ENCODE results near the gene TELO2.

TELO2 gene

GRCh38 chr16:1510272-1510671 lies 17.1 kb downstream of the TELO2 start:
- DNase-seq (ENCODE audit: extremely low spot score, insufficient read length, low read depth) (no peak), FAIRE-seq (no peak)

GRCh38 chr16:1510941-1511351 lies 17.8 kb downstream of the TELO2 start:
- FAIRE-seq, result no peak
- DNase-seq (ENCODE audit: extremely low spot score, insufficient read length, low read depth), result no peak

GRCh38 chr16:1511662-1512569 lies 18.8 kb downstream of the TELO2 start:
- DNase-seq (ENCODE audit: extremely low spot score, insufficient read length, low read depth), result no peak
- no peak for FAIRE-seq

GRCh38 chr16:1512774-1513173 lies 19.6 kb downstream of the TELO2 start:
- DNase-seq (ENCODE audit: extremely low spot score, insufficient read length, low read depth) (no peak), FAIRE-seq (no peak)

GRCh38 chr16:1514507-1514906 lies 21.3 kb downstream of the TELO2 start:
- DNase-seq (ENCODE audit: extremely low spot score, insufficient read length, low read depth) (no peak), FAIRE-seq (no peak)

DNA sequence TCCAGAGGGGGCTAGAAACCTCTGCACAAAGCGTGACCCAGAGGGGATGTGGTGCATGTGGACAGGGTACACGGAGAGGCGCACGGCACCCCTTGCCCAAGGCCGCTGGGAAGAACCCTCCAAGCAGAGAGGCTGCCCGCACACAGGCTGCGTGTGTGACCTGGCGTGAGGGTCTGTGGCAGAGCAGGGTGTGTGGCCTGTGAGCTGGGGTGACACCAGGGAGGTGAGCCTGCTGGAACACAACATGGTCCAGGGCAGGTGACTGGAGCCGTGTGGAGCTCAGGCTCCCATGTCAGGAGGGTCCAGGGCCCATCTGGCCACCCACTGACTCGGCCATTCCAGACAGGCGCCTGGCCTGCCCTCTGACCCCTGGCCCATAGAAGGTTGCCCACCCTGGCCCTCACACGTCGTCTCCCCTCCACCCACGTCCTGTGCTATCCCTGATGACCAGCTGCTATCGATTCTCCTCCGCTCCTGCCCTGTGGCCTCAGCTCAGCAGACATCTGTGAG lies 25.5 kb downstream of the TELO2 start:
- DNase-seq (ENCODE audit: extremely low spot score, insufficient read length, low read depth), result no peak

GRCh38 chr16:1519831-1520230 lies 26.7 kb downstream of the TELO2 start:
- no peak for DNase-seq (ENCODE audit: extremely low spot score, insufficient read length, low read depth)
- FAIRE-seq, result no peak

More for the DNA sequence above, 25.5 kb downstream of the TELO2 start:
- no peak for FAIRE-seq

DNA sequence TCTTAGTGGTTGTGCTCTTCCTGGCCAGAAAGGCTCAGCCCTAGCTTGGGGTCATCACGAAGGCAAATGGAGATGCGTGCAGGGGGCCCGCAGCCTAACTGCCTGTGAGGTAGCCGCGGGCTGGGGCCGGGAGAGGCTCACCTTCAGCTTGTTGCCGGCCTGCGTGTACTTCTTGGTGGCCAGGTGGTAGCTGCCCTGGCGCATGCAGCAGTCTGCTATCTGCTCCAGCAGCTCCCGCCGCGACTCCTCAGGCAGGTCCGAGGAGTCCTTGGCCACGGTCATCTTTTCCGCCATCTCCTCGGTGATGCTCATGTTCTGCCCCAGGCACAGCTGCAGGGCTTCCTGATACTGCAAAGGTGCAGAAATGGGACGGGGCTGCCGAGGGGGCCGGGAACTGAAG lies 27.3 kb downstream of the TELO2 start:
- FAIRE-seq (no peak), DNase-seq (ENCODE audit: extremely low spot score, insufficient read length, low read depth) (no peak)

DNA sequence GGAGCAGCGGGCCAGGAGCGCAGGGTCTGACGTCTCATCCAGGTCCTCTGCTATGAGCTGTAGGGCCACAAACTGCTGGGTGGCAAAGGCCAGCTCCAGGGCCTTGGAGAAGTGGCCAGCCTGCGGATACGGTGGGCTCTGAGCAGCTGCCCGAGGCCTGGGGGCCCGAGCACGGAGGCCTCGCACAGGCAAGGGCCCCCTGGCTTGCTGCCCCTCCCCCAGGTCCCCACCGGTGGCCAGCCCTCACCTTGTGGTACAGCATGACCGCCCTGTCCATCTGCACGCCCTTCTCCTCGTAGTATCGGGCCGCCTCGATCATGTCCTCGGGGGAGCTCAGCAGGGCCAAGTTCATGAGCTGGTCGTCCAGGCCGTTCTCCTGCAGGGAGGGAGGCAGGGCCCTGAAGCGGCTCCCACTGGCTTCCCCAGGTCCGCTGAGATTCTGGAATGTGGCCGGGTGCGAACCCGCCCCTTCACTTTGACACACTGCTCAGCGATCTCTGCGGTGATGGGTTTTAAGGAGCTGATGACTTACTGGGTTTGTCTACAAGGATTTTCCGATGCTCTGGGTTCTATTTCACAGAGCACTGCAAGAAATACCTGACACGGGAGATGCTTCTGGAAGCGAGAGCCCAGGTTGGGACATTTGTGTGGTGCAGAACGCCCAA lies 30.6 kb downstream of the TELO2 start:
- DNase-seq (ENCODE audit: extremely low spot score, insufficient read length, low read depth) (no peak), FAIRE-seq (no peak)

DNA sequence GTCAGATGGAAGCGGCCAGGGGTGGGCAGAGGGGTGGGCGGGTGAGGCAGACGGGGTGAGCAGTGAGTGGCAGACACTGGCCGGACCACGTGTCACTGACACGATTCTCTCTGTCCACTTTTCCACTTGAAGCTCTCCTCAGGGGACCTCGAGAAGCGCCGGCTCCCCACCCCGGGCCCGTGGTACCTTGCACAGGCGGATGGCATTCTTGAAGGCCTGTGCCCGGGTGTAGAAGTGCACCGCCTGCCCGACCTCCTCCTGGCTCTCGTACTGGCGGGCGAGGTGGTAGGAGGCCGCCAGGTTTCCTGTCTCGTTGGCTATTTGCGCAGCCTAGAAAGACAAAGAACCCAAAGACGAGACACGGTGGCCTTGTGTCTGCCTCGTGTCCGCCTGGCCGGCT lies 31.2 kb downstream of the TELO2 start:
- DNase-seq (ENCODE audit: extremely low spot score, insufficient read length, low read depth) (no peak), FAIRE-seq (no peak)

GRCh38 chr16:1525871-1526607 lies 32.9 kb downstream of the TELO2 start:
- FAIRE-seq (no peak), DNase-seq (ENCODE audit: extremely low spot score, insufficient read length, low read depth) (no peak)

GRCh38 chr16:1526608-1527555 lies 33.7 kb downstream of the TELO2 start:
- DNase-seq (ENCODE audit: extremely low spot score, insufficient read length, low read depth) (no peak), FAIRE-seq (no peak)

- FAIRE-seq, result no peak
- DNase-seq (ENCODE audit: extremely low spot score, insufficient read length, low read depth), result no peak
Measured at GRCh38 chr16:1527836-1528811, 35.0 kb downstream of the TELO2 start.

GRCh38 chr16:1528921-1529537 lies 35.9 kb downstream of the TELO2 start:
- DNase-seq (ENCODE audit: extremely low spot score, insufficient read length, low read depth) (no peak), FAIRE-seq (no peak)

DNA sequence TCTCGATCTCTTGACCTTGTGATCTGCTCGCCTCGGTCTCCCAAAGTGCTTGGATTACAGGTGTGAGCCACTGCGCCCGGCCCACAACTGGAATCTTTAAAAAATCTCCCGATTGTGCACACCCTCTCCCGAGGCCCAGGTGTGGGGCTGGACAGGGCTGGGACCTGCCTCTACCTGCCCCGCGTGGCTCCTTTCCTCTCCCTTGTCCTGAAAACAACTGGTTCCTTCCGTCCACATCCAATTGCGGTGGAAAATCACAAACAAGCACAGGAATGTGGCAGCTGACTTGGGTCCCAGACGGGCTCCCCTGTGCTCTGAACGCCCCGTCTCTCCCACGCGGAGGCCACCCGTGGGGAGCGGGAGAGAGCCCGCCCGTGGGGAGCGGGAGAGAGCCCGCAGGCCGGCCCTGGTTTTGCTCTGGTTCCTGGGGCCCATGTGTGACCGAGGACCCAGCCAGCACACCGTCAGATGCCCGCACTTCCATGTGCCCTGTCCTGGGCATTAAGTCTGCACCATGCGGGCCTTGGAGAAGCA lies 37.3 kb downstream of the TELO2 start:
- FAIRE-seq, result no peak

GRCh38 chr16:1530883-1531637 lies 37.9 kb downstream of the TELO2 start:
- FAIRE-seq, result no peak
- no peak for DNase-seq (ENCODE audit: extremely low spot score, insufficient read length, low read depth)

More for the DNA sequence above, 37.3 kb downstream of the TELO2 start:
- no peak for DNase-seq (ENCODE audit: extremely low spot score, insufficient read length, low read depth)

- DNase-seq (ENCODE audit: extremely low spot score, insufficient read length, low read depth) (no peak), FAIRE-seq (no peak)
Measured at GRCh38 chr16:1531638-1531910, 38.4 kb downstream of the TELO2 start.
